ENCODE results near the gene CLMP. TPM values are rescaled to one million over a fixed set of nuclear protein-coding genes. Genes with fewer than 3 reads are reported as not detected.
A peak's percentile ranks its signal among the peaks of the same experiment; 100 is the strongest.

The CLMP gene
- total and polyA plus RNA-seq, 2 donors (not counting 3 experiments of a cell fraction or from before 2014, with no cell fraction given) = 0.03 to 0.18 TPM

- H3K4me3 ChIP-seq (replicated peaks in 1 of 3; ENCODE audit: insufficient read depth in 1 of 3, low read depth in 1 of 3, low read length in 3 of 3) = no peak overlapping the region
- POLR2A ChIA-PET = interaction anchor here (0.6 kb wide), 1 partner anchor 109 kb away, joined by 5 read pairs; no protein-coding TSS in a partner anchor
Observed at GRCh38 chr11:123145220-123145619, 49.8 kb downstream of the CLMP start.

GRCh38 chr11:123144707-123145106 lies 50.3 kb downstream of the CLMP start:
- no peaks in the 10 kb centered on the region for H3K79me2 ChIP-seq (ENCODE audit: control insufficient read depth, insufficient read depth, low read length)
- CTCF ChIA-PET = interaction anchor here (0.7 to 1.6 kb wide), 3 partner anchors 41 to 117 kb away, joined by 3 to 6 read pairs (median 5); no protein-coding TSS in a partner anchor
- H3K27me3 ChIP-seq (ENCODE audit: control insufficient read depth in 2 of 2, insufficient read depth in 2 of 2, low read length in 2 of 2) = no peaks in the 10 kb centered on the region
- H3K4me2 ChIP-seq (ENCODE audit: insufficient read depth, low read length) = no peak overlapping the region
- H3K36me3 ChIP-seq (ENCODE audit: control insufficient read depth in 2 of 2, extremely low read depth in 1 of 2, insufficient read depth in 2 of 2, low read length in 2 of 2) = no peaks in the 10 kb centered on the region
- H4K20me1 ChIP-seq (replicated peaks; ENCODE audit: control insufficient read depth, extremely low read depth, insufficient read depth, low read length) = no peaks in the 10 kb centered on the region
- POLR2A ChIA-PET = interaction anchor here (0.6 kb wide), 1 partner anchor 109 kb away, joined by 5 read pairs; no protein-coding TSS in a partner anchor
- H2AFZ ChIP-seq (ENCODE audit: low read depth, low read length) = no peak overlapping the region
- no TSS peak for BruUV-seq (replicated peaks)
- no peak overlapping the region for H3K27ac ChIP-seq (ENCODE audit: insufficient read depth, low read depth, low read length)
- H3K9ac ChIP-seq (replicated peaks; ENCODE audit: extremely low read depth, insufficient read depth, low read length) = no peak overlapping the region
- H3K9me1 ChIP-seq (replicated peaks; ENCODE audit: control insufficient read depth, extremely low read depth, insufficient read depth, low read length) = no peaks in the 10 kb centered on the region
- TF ChIP-seq POLR2AphosphoS5 (IDR thresholded peaks at IDR 0.05; ENCODE audit: insufficient read depth, low read depth, low read length) = no peak
- no peak for TF ChIP-seq GATA2 (IDR thresholded peaks at IDR 0.05; ENCODE audit: insufficient read depth, insufficient read length, low read depth, low read length)
- TF ChIP-seq, protein P1, sequence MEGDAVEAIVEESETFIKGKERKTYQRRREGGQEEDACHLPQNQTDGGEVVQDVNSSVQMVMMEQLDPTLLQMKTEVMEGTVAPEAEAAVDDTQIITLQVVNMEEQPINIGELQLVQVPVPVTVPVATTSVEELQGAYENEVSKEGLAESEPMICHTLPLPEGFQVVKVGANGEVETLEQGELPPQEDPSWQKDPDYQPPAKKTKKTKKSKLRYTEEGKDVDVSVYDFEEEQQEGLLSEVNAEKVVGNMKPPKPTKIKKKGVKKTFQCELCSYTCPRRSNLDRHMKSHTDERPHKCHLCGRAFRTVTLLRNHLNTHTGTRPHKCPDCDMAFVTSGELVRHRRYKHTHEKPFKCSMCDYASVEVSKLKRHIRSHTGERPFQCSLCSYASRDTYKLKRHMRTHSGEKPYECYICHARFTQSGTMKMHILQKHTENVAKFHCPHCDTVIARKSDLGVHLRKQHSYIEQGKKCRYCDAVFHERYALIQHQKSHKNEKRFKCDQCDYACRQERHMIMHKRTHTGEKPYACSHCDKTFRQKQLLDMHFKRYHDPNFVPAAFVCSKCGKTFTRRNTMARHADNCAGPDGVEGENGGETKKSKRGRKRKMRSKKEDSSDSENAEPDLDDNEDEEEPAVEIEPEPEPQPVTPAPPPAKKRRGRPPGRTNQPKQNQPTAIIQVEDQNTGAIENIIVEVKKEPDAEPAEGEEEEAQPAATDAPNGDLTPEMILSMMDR (IDR thresholded peaks at IDR 0.05; ENCODE audit: extremely low read depth in 1 of 2, insufficient read depth in 1 of 2, low read depth in 1 of 2, low read length in 2 of 2) = no peak
- no peak for TF ChIP-seq MYC (IDR thresholded peaks at IDR 0.05; ENCODE audit: low read depth, low read length)
- TF ChIP-seq MAX (IDR thresholded peaks at IDR 0.05; ENCODE audit: insufficient read depth, insufficient read length) = no peak
- no peak for FAIRE-seq
- H3K4me3 ChIP-seq (replicated peaks in 1 of 3; ENCODE audit: insufficient read depth in 1 of 3, low read depth in 1 of 3, low read length in 3 of 3) = no peak overlapping the region
- dilution Hi-C loops (cut with MboI; ENCODE audit: extremely low pct_ligation_motif_present, low sequenced_read_pairs) (no loop called here), intact Hi-C loops (cut with micrococcal nuclease) (no loop called here)
- no peaks in the 10 kb centered on the region for H3K4me1 ChIP-seq (ENCODE audit: control insufficient read depth, extremely low read depth, insufficient read depth, low read length)
- H3K9me3 ChIP-seq (replicated peaks; ENCODE audit: control insufficient read depth, insufficient read depth, low read length) = no peaks in the 10 kb centered on the region
- no peak for DNase-seq (ENCODE audit: low read depth, low spot score)

More at GRCh38 chr11:123145220-123145619, 49.8 kb downstream of the CLMP start:
- Histone ChIP-seq H2AFZ (ENCODE audit: low read depth, low read length) (no peak overlapping the region), H3K27ac (ENCODE audit: insufficient read depth, low read depth, low read length) (no peak overlapping the region), H3K79me2 (ENCODE audit: control insufficient read depth, insufficient read depth, low read length) (no peaks in the 10 kb centered on the region), H3K27me3 (ENCODE audit: control insufficient read depth in 2 of 2, insufficient read depth in 2 of 2, low read length in 2 of 2) (no peaks in the 10 kb centered on the region), H3K36me3 (ENCODE audit: control insufficient read depth in 2 of 2, extremely low read depth in 1 of 2, insufficient read depth in 2 of 2, low read length in 2 of 2) (no peaks in the 10 kb centered on the region), H3K9me1 (replicated peaks; ENCODE audit: control insufficient read depth, extremely low read depth, insufficient read depth, low read length) (no peaks in the 10 kb centered on the region), H4K20me1 (replicated peaks; ENCODE audit: control insufficient read depth, extremely low read depth, insufficient read depth, low read length) (no peaks in the 10 kb centered on the region), H3K4me2 (ENCODE audit: insufficient read depth, low read length) (no peak overlapping the region), H3K9me3 (replicated peaks; ENCODE audit: control insufficient read depth, insufficient read depth, low read length) (no peaks in the 10 kb centered on the region), H3K9ac (replicated peaks; ENCODE audit: extremely low read depth, insufficient read depth, low read length) (no peak overlapping the region), H3K4me1 (ENCODE audit: control insufficient read depth, extremely low read depth, insufficient read depth, low read length) (no peaks in the 10 kb centered on the region)
- no TSS peak for BruUV-seq (replicated peaks)
- intact Hi-C loops (cut with micrococcal nuclease) (no loop called here), dilution Hi-C loops (cut with MboI; ENCODE audit: extremely low pct_ligation_motif_present, low sequenced_read_pairs) (no loop called here)
- TF ChIP-seq FOS (IDR thresholded peaks at IDR 0.05; ENCODE audit: borderline replicate concordance, insufficient read depth, low read length) (peak; percentile 13), JUN (IDR thresholded peaks at IDR 0.05; ENCODE audit: borderline replicate concordance, insufficient read depth, insufficient read length, low read depth) (no peak)
- peak; percentile 22 for DNase-seq (ENCODE audit: low read depth, low spot score)
- CTCF ChIA-PET = interaction anchor here (0.6 to 1.6 kb wide), 6 partner anchors 17 to 116 kb away, joined by 3 to 8 read pairs (median 6); no protein-coding TSS in a partner anchor
- peak; percentile 80 for FAIRE-seq
